SK-N-SH treated with all-trans-retinoic acid at 6 μM for 48 hours (cell line): ENCODE measurements around the gene KRT17.
"Not testable (repeated sequence)": the region's sequence is repeated elsewhere in the genome, so short reads cannot be mapped to it uniquely, and the experiment has no call there.

Source experiments
- CSRNP3 ChIP-seq: fragments of 250-450 bp; sonication (Bioruptor Pico); IDR thresholded peaks from 2 replicates; pipeline ENCODE4 v1.5.1; 2021; ENCODE audit warnings: mild to moderate bottlenecking, moderate library complexity
- ISL1 ChIP-seq: fragments of 250-450 bp; sonication (Bioruptor Pico); IDR thresholded peaks from 2 replicates; pipeline ENCODE4 v2.1.2; 2022; ENCODE audit warnings: mild to moderate bottlenecking, moderate library complexity
- TCF4 ChIP-seq: fragments of 250-450 bp; sonication (Bioruptor Pico); IDR thresholded peaks from 2 replicates; pipeline ENCODE4 v1.8.0; 2021; ENCODE audit warnings: mild to moderate bottlenecking, moderate library complexity, borderline replicate concordance
- ZC3H10 ChIP-seq: fragments of 250-450 bp; sonication (Bioruptor Pico); IDR thresholded peaks from 2 replicates; pipeline ENCODE4 v1.5.1; 2021; ENCODE audit warnings: mild to moderate bottlenecking, moderate library complexity
- ZFP3 ChIP-seq: fragments of 250-450 bp; sonication (Bioruptor Pico); IDR thresholded peaks from 2 replicates; pipeline ENCODE4 v1.5.0; 2020; ENCODE audit warnings: mild to moderate bottlenecking, moderate library complexity
- ZNF565 ChIP-seq: fragments of 450-650 bp; formaldehyde crosslinking; conservative IDR thresholded peaks from 2 replicates; pipeline ENCODE4 v1.5.0; 2020; ENCODE audit warnings: low read depth, mild to moderate bottlenecking, moderate library complexity
- ZNF8 ChIP-seq: fragments of 450-650 bp; formaldehyde crosslinking; IDR thresholded peaks from 2 replicates; pipeline ENCODE4 v1.5.0; 2020; ENCODE audit warnings: mild to moderate bottlenecking, moderate library complexity

GRCh38 chr17:41626028-41626913 is 1.9 kb upstream of the KRT17 start:
- TF ChIP-seq ISL1; ZFP3 (CRISPR knock-in tag); ZC3H10 (CRISPR knock-in tag); TCF4 (CRISPR knock-in tag); ZNF8; ZNF565 (CRISPR knock-in tag); CSRNP3 (CRISPR knock-in tag): not testable (repeated sequence)
